Cardiac muscle cell (in vitro differentiated cells and primary cell): ENCODE data around the gene IGFN1. TPM values are rescaled to one million over a fixed set of nuclear protein-coding genes. Genes with fewer than 3 reads are reported as not detected.

Source experiments
- DNase-seq, 2 donors: peaks; one replicate each; pipeline versions ENCODE4 v3.0.0 to v3.0.0-alpha.2; 2010 to 2017; ENCODE audit warnings: low read depth in 1 of 2, low spot score in 1 of 2
- H3K27ac ChIP-seq: fragments of 200-600 bp; sonication (generic); 2 replicates; pipeline ENCODE4 v1.5.1; 2016
- H3K27me3 ChIP-seq: fragments of 200-600 bp; sonication (generic); 2 replicates; pipeline ENCODE4 v1.6.0; 2016; ENCODE audit warnings: control low read depth
- H3K36me3 ChIP-seq: fragments of 200-600 bp; sonication (generic); 2 replicates; pipeline ENCODE4 v1.5.1; 2016; ENCODE audit warnings: control low read depth
- H3K4me1 ChIP-seq: fragments of 200-600 bp; sonication (generic); 2 replicates; pipeline ENCODE4 v1.8.1; 2017; ENCODE audit warnings: low read depth, mild to moderate bottlenecking, mixed run types
- H3K4me3 ChIP-seq: fragments of 200-600 bp; sonication (generic); 2 replicates; pipeline ENCODE4 v1.5.1; 2016; ENCODE audit warnings: mild to moderate bottlenecking
- H3K9me3 ChIP-seq: fragments of 200-600 bp; sonication (generic); 2 replicates; pipeline ENCODE4 v1.5.1; 2017; ENCODE audit warnings: low read depth, mild to moderate bottlenecking, control low read depth
- CTCF ChIP-seq: IDR thresholded peaks from 2 replicates; pipeline ENCODE4 v1.5.1; 2012; ENCODE audit warnings: low read depth, mild to moderate bottlenecking, low read length
- polyA plus RNA-seq: library from polyadenylated mRNA; unstranded; fragments of >200 nt; fragmentation: Nextera tagmentation; extraction: Ambion mirVana; gene quantifications from 2 replicates; pipeline ENCODE4 v1.2.1, GENCODE V29; 2016
- total RNA-seq: library from RNA; depleted of rRNA; stranded (reverse); fragments of >200 nt; gene quantifications from 2 replicates; pipeline ENCODE4 v1.2.3, GENCODE V29; 2016

The IGFN1 gene
- total and polyA plus RNA-seq, 2 experiments from 2014 or later, result not detected

DNA sequence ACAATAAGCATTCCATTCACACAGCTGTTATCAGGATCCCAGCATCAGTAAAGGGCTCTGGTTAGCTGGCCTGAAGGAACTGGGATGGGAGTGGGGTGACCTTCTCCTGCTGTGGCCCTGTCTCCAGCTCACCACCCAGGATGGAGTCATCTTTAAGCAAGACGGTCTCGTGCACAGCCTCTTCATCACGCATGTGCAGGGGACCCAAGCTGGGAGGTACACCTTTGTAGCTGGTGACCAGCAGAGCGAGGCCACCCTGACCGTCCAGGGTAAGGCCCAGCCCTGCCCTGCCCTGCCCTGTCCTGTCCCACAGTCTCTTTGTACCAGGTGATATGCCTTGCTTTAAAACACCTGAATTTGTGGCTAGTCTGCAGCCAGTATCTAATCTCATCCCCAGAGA, 24.3 kb downstream of the IGFN1 start:
- no peaks in the 10 kb centered on the region for H3K4me1 ChIP-seq
- DNase-seq, result no peak
- no peaks in the 10 kb centered on the region for H3K36me3 ChIP-seq
- peaks cover 20% of the 10 kb centered on the region for H3K27me3 ChIP-seq
- H3K9me3 ChIP-seq, result no peaks in the 10 kb centered on the region
- no peak for TF ChIP-seq CTCF
- no peak overlapping the region for H3K27ac ChIP-seq
- H3K4me3 ChIP-seq, result no peak overlapping the region

GRCh38 chr1:201215531-201216357, 25.1 kb downstream of the IGFN1 start:
- Histone ChIP-seq H3K36me3 (no peaks in the 10 kb centered on the region), H3K27me3 (peaks cover 17% of the 10 kb centered on the region), H3K9me3 (no peaks in the 10 kb centered on the region), H3K4me3 (no peak overlapping the region), H3K4me1 (no peaks in the 10 kb centered on the region), H3K27ac (no peak overlapping the region)
- TF ChIP-seq CTCF, result no peak
- no peak for DNase-seq

GRCh38 chr1:201216395-201217085, 25.9 kb downstream of the IGFN1 start:
- H3K27ac ChIP-seq, result no peak overlapping the region
- H3K9me3 ChIP-seq, result no peaks in the 10 kb centered on the region
- H3K36me3 ChIP-seq, result no peaks in the 10 kb centered on the region
- H3K27me3 ChIP-seq, result peaks cover 9% of the 10 kb centered on the region
- no peak for TF ChIP-seq CTCF
- no peaks in the 10 kb centered on the region for H3K4me1 ChIP-seq
- no peak overlapping the region for H3K4me3 ChIP-seq
- DNase-seq, result no peak

DNA sequence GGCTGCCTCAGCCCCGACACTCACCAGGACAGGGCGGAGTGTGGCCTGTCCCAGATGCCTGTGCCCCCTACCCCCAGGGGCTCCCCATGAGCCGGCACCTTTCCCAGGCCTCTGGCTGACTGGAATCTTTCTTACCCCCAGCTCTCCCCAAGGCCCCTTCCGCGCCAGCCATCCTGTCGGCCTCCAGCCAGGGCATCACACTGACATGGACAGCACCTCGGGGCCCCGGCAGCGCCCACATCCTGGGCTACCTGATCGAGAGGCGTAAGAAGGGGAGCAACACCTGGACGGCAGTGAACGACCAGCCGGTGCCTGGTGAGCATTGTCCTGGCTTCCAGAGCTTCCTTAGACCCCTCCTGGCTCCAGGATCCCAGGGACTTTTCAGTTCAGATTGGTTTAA, 26.5 kb downstream of the IGFN1 start:
- Histone ChIP-seq H3K4me1 (no peaks in the 10 kb centered on the region), H3K27me3 (peaks cover 3% of the 10 kb centered on the region), H3K36me3 (no peaks in the 10 kb centered on the region), H3K4me3 (no peak overlapping the region), H3K27ac (no peak overlapping the region), H3K9me3 (no peaks in the 10 kb centered on the region)
- no peak for DNase-seq
- no peak for TF ChIP-seq CTCF

DNA sequence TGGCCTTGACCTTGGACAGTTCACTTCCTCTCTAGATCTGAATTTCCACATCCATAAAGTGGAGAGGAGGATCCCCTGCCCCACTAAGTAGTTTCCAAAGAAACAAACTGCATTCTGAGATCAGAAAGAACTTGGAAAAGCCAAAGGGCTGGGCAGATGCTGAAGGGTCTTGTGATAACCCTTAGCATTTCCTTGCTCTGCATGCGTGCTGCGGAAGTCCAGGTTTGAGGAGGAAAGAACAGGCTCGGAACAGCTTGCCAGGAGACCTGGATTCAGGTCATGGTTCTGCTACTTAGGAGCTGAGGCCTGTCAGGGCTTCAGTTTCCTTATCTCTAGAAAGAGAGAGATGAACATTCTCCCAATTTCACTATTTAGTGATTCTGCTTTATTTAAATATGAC, 27.2 kb downstream of the IGFN1 start:
- Histone ChIP-seq H3K36me3 (no peaks in the 10 kb centered on the region), H3K27me3 (no peaks in the 10 kb centered on the region), H3K9me3 (no peaks in the 10 kb centered on the region), H3K4me1 (no peaks in the 10 kb centered on the region), H3K4me3 (no peak overlapping the region), H3K27ac (no peak overlapping the region)
- DNase-seq, result no peak
- no peak for TF ChIP-seq CTCF
